ENCODE data around the gene SLC16A9.

SLC16A9 gene

GRCh38 chr10:59704630-59705029, 5.0 kb downstream of the SLC16A9 start:
- no peak for TF ChIP-seq ZNF274 (IDR thresholded peaks at IDR 0.05; ENCODE audit: low read depth, low read length)

GRCh38 chr10:59702347-59702746, 7.3 kb downstream of the SLC16A9 start:
- no peak overlapping the region for H3K4me3 ChIP-seq (ENCODE audit: low read length)
- TF ChIP-seq ZNF274 (IDR thresholded peaks at IDR 0.05; ENCODE audit: low read depth, low read length) = no peak

More at GRCh38 chr10:59704630-59705029, 5.0 kb downstream of the SLC16A9 start:
- H3K4me3 ChIP-seq (ENCODE audit: low read length) = no peak overlapping the region

GRCh38 chr10:59700709-59701108, 8.9 kb downstream of the SLC16A9 start:
- no peak for TF ChIP-seq ZNF274 (IDR thresholded peaks at IDR 0.05; ENCODE audit: low read depth, low read length)
- no peak overlapping the region for H3K4me3 ChIP-seq (ENCODE audit: low read length)

- no peak overlapping the region for H3K4me3 ChIP-seq (ENCODE audit: low read length)
- TF ChIP-seq ZNF274 (IDR thresholded peaks at IDR 0.05; ENCODE audit: low read depth, low read length) = no peak
Observed at GRCh38 chr10:59698326-59698725, 11.3 kb downstream of the SLC16A9 start.

GRCh38 chr10:59695637-59696036, 14.0 kb downstream of the SLC16A9 start:
- TF ChIP-seq ZNF274 (IDR thresholded peaks at IDR 0.05; ENCODE audit: low read depth, low read length) = no peak
- H3K4me3 ChIP-seq (ENCODE audit: low read length) = no peak overlapping the region

GRCh38 chr10:59694936-59695335, 14.7 kb downstream of the SLC16A9 start:
- no peak overlapping the region for H3K4me3 ChIP-seq (ENCODE audit: low read length)
- no peak for TF ChIP-seq ZNF274 (IDR thresholded peaks at IDR 0.05; ENCODE audit: low read depth, low read length)

GRCh38 chr10:59692113-59692512, 17.5 kb downstream of the SLC16A9 start:
- TF ChIP-seq ZNF274 (IDR thresholded peaks at IDR 0.05; ENCODE audit: low read depth, low read length) = no peak

GRCh38 chr10:59688921-59689351, 20.7 kb downstream of the SLC16A9 start:
- H3K4me3 ChIP-seq (ENCODE audit: low read length) = no peak overlapping the region
- no peak for TF ChIP-seq ZNF274 (IDR thresholded peaks at IDR 0.05; ENCODE audit: low read depth, low read length)

More at GRCh38 chr10:59692113-59692512, 17.5 kb downstream of the SLC16A9 start:
- no peak overlapping the region for H3K4me3 ChIP-seq (ENCODE audit: low read length)

- no peak overlapping the region for H3K4me3 ChIP-seq (ENCODE audit: low read length)
- TF ChIP-seq ZNF274 (IDR thresholded peaks at IDR 0.05; ENCODE audit: low read depth, low read length) = no peak
Observed at GRCh38 chr10:59687657-59688056, 22.0 kb downstream of the SLC16A9 start.

- no peak overlapping the region for H3K4me3 ChIP-seq (ENCODE audit: low read length)
- no peak for TF ChIP-seq ZNF274 (IDR thresholded peaks at IDR 0.05; ENCODE audit: low read depth, low read length)
Observed at GRCh38 chr10:59684006-59684405, 25.6 kb downstream of the SLC16A9 start.

GRCh38 chr10:59682986-59683937, 26.4 kb downstream of the SLC16A9 start:
- TF ChIP-seq ZNF274 (IDR thresholded peaks at IDR 0.05; ENCODE audit: low read depth, low read length) = no peak
- no peak overlapping the region for H3K4me3 ChIP-seq (ENCODE audit: low read length)

- TF ChIP-seq ZNF274 (IDR thresholded peaks at IDR 0.05; ENCODE audit: low read depth, low read length) = no peak
- no peak overlapping the region for H3K4me3 ChIP-seq (ENCODE audit: low read length)
Observed at GRCh38 chr10:59680199-59680598, 29.5 kb downstream of the SLC16A9 start.

- H3K4me3 ChIP-seq (ENCODE audit: low read length) = no peak overlapping the region
- no peak for TF ChIP-seq ZNF274 (IDR thresholded peaks at IDR 0.05; ENCODE audit: low read depth, low read length)
Observed at GRCh38 chr10:59678884-59679301, 30.8 kb downstream of the SLC16A9 start.

GRCh38 chr10:59677253-59677831, 32.3 kb downstream of the SLC16A9 start:
- no peak overlapping the region for H3K4me3 ChIP-seq (ENCODE audit: low read length)
- TF ChIP-seq ZNF274 (IDR thresholded peaks at IDR 0.05; ENCODE audit: low read depth, low read length) = no peak

GRCh38 chr10:59675812-59676211, 33.8 kb downstream of the SLC16A9 start:
- no peak for TF ChIP-seq ZNF274 (IDR thresholded peaks at IDR 0.05; ENCODE audit: low read depth, low read length)
- no peak overlapping the region for H3K4me3 ChIP-seq (ENCODE audit: low read length)

All from GM08714 (cell line).